ENCODE data around the gene FAF2.
"Not testable (repeated sequence)": the region's sequence is repeated elsewhere in the genome, so short reads cannot be mapped to it uniquely, and the experiment has no call there.

FAF2 gene
- total RNA-seq, result 69.9 to 79.9 reads per million in 2 donors

DNA sequence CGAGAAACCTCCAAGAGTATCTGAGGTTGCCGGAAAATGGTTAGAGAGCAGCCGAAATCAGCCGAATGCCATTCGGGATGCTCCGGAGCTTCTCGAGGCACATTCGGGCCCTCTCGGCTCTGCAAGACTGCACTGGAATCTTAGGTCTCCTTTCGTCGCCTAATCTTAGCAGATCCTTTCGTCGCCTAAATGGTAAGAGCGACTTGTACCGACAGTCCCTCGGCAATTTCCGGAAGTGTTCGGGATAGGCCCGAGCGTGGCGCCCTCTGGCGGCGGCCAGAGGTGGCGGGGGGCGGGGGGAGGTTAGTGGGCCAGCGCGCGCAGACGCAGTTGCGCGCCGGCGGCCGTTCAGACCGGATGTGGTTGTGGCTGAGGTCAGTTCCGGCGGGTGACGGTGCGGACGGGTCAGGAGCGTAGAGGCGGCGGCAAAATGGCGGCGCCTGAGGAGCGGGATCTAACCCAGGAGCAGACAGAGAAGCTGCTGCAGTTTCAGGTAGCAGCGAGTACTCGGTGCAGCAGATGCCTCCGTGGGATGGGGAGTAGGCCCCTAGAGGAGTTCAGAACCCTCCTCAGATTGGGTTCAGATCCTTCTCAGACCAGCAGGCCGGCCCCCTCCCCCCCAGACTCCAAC lies at the start of gene FAF2:
Gene FAF2, plus strand, starts transcription at position 408 of the 631 bp plus-strand sequence. Its CDS starts 23 bp downstream, at position 431.
- peak; percentile 96 for DNase-seq

GRCh38 chr5:176400382-176401156 lies 47.6 kb upstream of the FAF2 start:
- no peak for DNase-seq

GRCh38 chr5:176401281-176402205 lies 46.6 kb upstream of the FAF2 start:
- no peak for DNase-seq

DNA sequence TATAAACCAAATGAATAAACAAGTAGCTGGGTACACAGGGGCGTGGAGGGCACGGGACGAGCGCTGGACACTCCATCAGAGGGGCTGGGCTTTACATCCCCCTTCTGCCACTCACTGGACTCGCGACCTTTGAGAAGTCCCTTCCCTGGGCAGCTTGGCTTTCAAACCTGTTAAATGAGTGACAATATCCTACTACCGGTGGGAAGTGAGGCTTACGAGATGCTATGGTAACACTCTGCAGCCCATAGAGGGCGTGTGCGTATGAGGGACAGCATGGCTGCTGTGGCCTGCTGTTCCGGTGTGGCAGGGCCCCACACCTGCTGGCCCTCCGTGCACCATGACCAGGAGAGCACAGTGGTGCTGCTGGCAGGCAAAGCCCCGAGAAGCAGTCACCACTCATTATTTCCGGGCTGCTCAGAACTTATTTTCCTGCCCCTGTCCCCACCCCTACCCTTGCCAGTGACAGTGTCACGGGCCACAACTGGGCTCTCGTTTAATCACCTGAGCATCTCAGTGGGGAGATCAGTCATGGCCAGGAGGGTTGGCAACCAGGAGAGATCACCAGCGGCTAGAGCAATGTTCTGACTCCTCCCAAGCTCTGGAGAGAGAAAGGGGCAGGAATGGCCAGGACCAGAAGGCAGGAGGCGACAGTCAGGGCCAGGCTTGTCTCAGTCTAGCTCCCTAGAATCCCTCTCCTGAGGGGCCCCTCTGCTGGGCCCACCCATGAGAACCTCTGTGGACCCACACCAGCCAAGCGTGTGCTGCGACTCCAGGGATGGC lies 42.3 kb upstream of the FAF2 start:
- no peak for DNase-seq

- no peak for DNase-seq
Observed at GRCh38 chr5:176406436-176407052, 41.6 kb upstream of the FAF2 start.

GRCh38 chr5:176407456-176408251 lies 40.5 kb upstream of the FAF2 start:
- DNase-seq, result no peak

- DNase-seq, result not testable (repeated sequence)
Observed at GRCh38 chr5:176408252-176408573, 40.0 kb upstream of the FAF2 start.

GRCh38 chr5:176408590-176408989 lies 39.6 kb upstream of the FAF2 start:
- no peak for DNase-seq

DNA sequence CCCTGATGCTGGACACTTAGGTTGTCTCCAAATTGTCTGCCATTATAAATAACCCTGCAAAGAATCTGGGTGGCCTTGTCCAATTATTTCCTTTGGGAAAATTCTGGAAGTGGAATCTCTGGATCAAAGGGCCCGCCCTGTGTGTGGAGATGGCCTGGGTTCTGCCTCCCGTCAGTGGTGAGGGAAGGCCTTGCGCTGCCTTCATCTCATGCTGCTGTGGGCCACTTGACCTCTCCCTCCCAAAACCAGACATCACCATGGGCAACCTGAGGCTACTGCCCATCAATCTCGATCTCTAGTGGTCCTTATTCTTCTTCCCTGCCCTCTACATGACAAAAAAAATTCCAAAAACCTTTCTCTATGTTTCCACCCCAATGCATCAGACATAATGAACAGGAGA lies 38.4 kb upstream of the FAF2 start:
- DNase-seq, result no peak

DNA sequence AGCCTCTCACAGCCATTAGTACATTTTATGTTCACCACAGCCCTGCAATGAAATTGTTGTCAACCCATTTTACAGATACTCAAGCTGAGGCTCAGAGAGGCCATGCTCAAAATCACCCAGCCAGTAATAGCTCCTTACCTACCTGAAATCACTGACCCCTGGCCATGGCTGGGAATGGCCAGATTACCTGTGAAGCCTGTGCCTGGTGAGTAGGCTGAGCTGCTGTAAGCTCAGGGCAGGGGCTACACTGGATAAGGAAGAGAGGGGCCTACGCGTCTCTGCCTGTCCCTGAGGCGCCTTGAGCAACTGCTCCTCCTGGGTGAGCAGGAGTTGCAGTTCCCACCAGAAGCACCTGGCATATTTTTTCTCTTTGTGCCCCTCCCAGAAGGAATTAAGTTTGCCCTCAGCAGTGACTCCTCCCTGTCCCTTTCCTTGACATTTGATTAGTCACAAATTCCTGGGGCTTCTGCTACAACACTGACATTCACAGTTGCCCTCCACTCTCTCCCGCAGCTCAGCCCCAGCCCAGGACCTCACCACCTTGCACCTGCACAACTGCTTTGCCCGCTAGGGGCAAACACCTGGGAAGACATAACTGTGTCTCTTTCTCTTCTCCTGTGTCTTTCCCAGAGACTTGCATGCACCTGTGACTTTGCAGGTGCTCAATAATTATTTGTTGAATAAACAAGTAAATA lies 37.6 kb upstream of the FAF2 start:
- no peak for DNase-seq

DNA sequence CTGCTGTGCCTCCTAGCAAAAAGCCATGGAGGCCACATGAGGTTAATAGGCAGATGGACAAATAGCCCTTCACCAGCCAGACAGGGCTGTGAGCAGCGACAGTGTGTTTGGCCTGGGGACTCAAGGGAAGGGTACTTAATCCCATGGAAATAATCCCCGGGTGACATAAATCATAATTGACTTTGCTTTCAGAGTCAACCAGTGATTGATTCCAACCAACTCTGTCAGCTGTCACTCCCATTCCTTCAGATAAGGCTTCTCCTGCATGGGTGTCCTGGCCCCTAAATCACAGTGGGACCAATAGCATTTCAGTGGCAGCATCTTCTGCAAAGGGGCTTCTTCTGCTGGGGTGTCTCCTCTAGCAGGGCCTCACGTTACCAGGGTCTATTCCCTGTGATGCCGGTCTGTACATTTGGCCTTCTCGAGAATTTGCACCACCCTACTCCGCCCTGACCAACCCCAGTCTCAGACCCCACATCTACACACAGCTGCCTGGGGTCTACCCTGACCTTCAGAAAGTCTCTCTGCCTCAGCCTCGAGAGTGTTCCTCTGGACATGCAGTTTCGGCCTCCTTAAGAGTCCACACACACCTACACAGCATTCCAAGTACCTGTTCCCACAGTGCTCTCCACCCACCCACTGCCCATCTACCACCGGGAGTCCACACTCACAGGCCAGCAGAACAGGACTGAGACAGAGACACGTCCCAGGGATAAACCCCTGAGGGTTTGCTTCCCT lies 35.5 kb upstream of the FAF2 start:
- DNase-seq, result no peak

GRCh38 chr5:176413255-176413565 lies 35.0 kb upstream of the FAF2 start:
- no peak for DNase-seq

DNA sequence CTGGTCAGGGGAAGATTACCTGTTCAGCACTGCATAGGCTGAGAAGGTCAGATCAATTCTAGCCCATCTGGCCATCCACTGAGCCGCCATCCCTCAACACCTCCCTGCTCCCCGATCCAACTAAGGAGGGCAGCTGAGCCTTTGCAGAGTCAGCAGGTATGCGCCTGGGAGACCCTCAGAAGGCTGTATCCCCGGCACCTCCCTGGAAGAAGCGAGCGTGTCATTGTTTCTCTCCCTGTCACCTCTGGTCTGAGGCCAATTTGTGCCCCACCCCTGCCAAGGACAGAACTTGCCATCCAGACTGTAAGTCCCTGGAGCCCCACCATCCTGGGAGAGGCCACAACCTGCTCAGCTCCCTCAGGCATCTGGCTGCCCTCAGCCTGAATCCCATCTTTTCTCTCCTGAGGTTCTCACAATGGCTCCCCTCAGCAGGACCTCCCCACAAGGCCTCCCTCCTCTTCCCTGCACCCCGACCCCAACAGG lies 34.4 kb upstream of the FAF2 start:
- DNase-seq, result no peak

DNA sequence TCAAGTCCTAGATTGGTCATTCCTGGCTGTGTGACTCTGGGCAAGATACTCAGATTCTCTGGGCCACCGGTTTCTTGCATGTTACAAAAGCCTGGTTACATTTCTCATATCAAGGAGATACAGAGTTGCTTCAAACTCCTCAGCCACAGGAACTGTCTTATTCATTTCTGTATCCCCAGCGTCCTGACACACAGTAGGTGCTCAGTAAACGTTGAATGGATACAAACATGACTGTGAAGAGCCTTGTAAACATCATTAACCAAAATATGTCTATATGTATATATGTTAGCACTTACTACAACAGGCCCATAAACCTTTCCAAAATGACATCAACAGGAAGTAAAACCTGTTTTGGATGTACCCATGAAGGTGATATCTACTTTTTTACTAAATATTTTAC lies 33.5 kb upstream of the FAF2 start:
- no peak for DNase-seq

GRCh38 chr5:176415240-176415951 lies 32.8 kb upstream of the FAF2 start:
- DNase-seq, result no peak

- peak; percentile 90 for DNase-seq
Observed at GRCh38 chr5:176415952-176416924, 31.9 kb upstream of the FAF2 start, which contains the start of gene CLTB. TSS of gene CLTB (minus strand) at chr5:176416539. CDS start at chr5:176416363, 176 bp downstream.

GRCh38 chr5:176416965-176417364 lies 31.2 kb upstream of the FAF2 start:
- no peak for DNase-seq

- no peak for DNase-seq
Observed at GRCh38 chr5:176418251-176418650, 29.9 kb upstream of the FAF2 start.
